Measurements from ENCODE around the gene RICTOR. TPM values are rescaled to one million over a fixed set of nuclear protein-coding genes. Genes with fewer than 3 reads are reported as not detected.

The RICTOR gene
- total and polyA plus RNA-seq, 9 of the 15 experiments (the other 6 are each of a cell fraction or from before 2014, with no cell fraction given), result 13.9 to 46.6 (median 22.6) TPM

- ATAC-seq, result no peak
- intact Hi-C loops (cut with micrococcal nuclease), result loop anchor here (10.0 kb wide), 1 partner anchor 359 kb away; no protein-coding TSS in a partner anchor
- POLR2A ChIA-PET, result interaction anchor here (0.7 kb wide), 1 partner anchor 31 kb away, joined by 3 read pairs; no protein-coding TSS in a partner anchor
- TF ChIP-seq NFE2L1 (tag; IDR thresholded peaks at IDR 0.05; ENCODE audit: borderline replicate concordance, low read depth) (no peak), ZBED1 (IDR thresholded peaks at IDR 0.05) (no peak), DNMT1 (IDR thresholded peaks at IDR 0.05) (no peak), U2AF2 (optimal IDR thresholded peaks at IDR 0.05; ENCODE audit: low read depth, low read length) (no peak), CBFB (CRISPR knock-in tag; IDR thresholded peaks at IDR 0.05) (no peak), TAF15 (IDR thresholded peaks at IDR 0.05; ENCODE audit: low read depth, low read length) (no peak), HMG20A (CRISPR knock-in tag; conservative IDR thresholded peaks at IDR 0.05) (no peak), NEUROD1 (IDR thresholded peaks at IDR 0.05; ENCODE audit: borderline replicate concordance, low read depth, low read length, partially characterized antibody) (no peak), PTBP1 (IDR thresholded peaks at IDR 0.05; ENCODE audit: low read depth, low read length) (no peak), TFAM (CRISPR knock-in tag; conservative IDR thresholded peaks at IDR 0.05) (no peak), JUNB (CRISPR knock-in tag; conservative IDR thresholded peaks at IDR 0.05) (no peak), LCOR (CRISPR knock-in tag; IDR thresholded peaks at IDR 0.05) (no peak)
- TF ChIP-seq, protein P1, sequence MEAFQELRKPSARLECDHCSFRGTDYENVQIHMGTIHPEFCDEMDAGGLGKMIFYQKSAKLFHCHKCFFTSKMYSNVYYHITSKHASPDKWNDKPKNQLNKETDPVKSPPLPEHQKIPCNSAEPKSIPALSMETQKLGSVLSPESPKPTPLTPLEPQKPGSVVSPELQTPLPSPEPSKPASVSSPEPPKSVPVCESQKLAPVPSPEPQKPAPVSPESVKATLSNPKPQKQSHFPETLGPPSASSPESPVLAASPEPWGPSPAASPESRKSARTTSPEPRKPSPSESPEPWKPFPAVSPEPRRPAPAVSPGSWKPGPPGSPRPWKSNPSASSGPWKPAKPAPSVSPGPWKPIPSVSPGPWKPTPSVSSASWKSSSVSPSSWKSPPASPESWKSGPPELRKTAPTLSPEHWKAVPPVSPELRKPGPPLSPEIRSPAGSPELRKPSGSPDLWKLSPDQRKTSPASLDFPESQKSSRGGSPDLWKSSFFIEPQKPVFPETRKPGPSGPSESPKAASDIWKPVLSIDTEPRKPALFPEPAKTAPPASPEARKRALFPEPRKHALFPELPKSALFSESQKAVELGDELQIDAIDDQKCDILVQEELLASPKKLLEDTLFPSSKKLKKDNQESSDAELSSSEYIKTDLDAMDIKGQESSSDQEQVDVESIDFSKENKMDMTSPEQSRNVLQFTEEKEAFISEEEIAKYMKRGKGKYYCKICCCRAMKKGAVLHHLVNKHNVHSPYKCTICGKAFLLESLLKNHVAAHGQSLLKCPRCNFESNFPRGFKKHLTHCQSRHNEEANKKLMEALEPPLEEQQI (IDR thresholded peaks at IDR 0.05), result no peak
- H3K4me3 ChIP-seq, result no peak overlapping the region
- no peaks in the 10 kb centered on the region for H3K4me1 ChIP-seq (replicated peaks in 1 of 2; ENCODE audit: control insufficient read depth in 2 of 2, insufficient read depth in 2 of 2, low read length in 2 of 2)
- CTCF ChIA-PET (ENCODE audit: low intra/inter-chr PET ratio), result no interaction called here
- DNase-seq (ENCODE audit: extremely low read depth in 1 of 4, low spot score in 3 of 4), result no peak
- no peak overlapping the region for H3K4me2 ChIP-seq (ENCODE audit: insufficient read depth, low read length)
- FAIRE-seq, result no peak
- no peak overlapping the region for H2AFZ ChIP-seq (ENCODE audit: low read depth, low read length)
- in situ Hi-C loops (cut with MboI), result no loop called here
- no peaks in the 10 kb centered on the region for H3K36me3 ChIP-seq (ENCODE audit: control insufficient read depth, insufficient read depth, low read length)
- H4K20me1 ChIP-seq (replicated peaks; ENCODE audit: control insufficient read depth, insufficient read depth, low read length), result no peaks in the 10 kb centered on the region
- no peaks in the 10 kb centered on the region for H3K79me2 ChIP-seq (ENCODE audit: control insufficient read depth, insufficient read depth, low read length)
- no peak overlapping the region for H3K9ac ChIP-seq (ENCODE audit: insufficient read depth in 1 of 2, low read depth in 2 of 2, low read length in 2 of 2)
- H3K27me3 ChIP-seq (ENCODE audit: control insufficient read depth in 2 of 2, insufficient read depth in 2 of 2, low read length in 2 of 2), result no peaks in the 10 kb centered on the region
- no peak overlapping the region for H3K27ac ChIP-seq (ENCODE audit: extremely low read depth, low read depth, low read length)
- H3K9me1 ChIP-seq (ENCODE audit: control insufficient read depth, insufficient read depth, low read length), result no peaks in the 10 kb centered on the region
- 4% methylated on average over 6 of the region's 6 CpGs for WGBS (ENCODE audit: insufficient coverage, low coverage, missing lambda C conversion rate)
- H3K9me3 ChIP-seq (replicated peaks; ENCODE audit: control insufficient read depth, insufficient read depth, low read depth, low read length), result no peaks in the 10 kb centered on the region
- BruUV-seq (replicated peaks), result no TSS peak
These were observed 148.9 kb downstream of the RICTOR start for GRCh38 chr5:38925154-38925925.
